Retinal pigment epithelial cell (primary cell): ENCODE data around the gene AATK.

ENCODE experiments used
- DNase-seq: peaks from one replicate; pipeline ENCODE4 v3.0.0-alpha.2; 2010; ENCODE audit warnings: low read depth
- H3K4me3 ChIP-seq: 2 replicates; pipeline ENCODE4 v1.5.1; 2011; ENCODE audit warnings: mild to moderate bottlenecking, low read length, control low read depth, moderate library complexity
- CTCF ChIP-seq: conservative IDR thresholded peaks from 2 replicates; pipeline ENCODE4 v1.5.1; 2011; ENCODE audit warnings: low read depth, low read length, control low read depth, inconsistent platforms

The AATK gene

GRCh38 chr17:81094509-81095382 is 71.3 kb downstream of the AATK start:
- H3K4me3 ChIP-seq: no peak overlapping the region
- peak; percentile 100 for DNase-seq
- peak; percentile 22 for TF ChIP-seq CTCF

- no peak for TF ChIP-seq CTCF
- H3K4me3 ChIP-seq: no peak overlapping the region
- DNase-seq: no peak
Measured at GRCh38 chr17:81093619-81094508, 72.2 kb downstream of the AATK start.

- H3K4me3 ChIP-seq: no peak overlapping the region
- DNase-seq: no peak
- no peak for TF ChIP-seq CTCF
Measured at GRCh38 chr17:81092518-81093095, 73.4 kb downstream of the AATK start.

- TF ChIP-seq CTCF: no peak
- DNase-seq: no peak
- no peak overlapping the region for H3K4me3 ChIP-seq
Measured at GRCh38 chr17:81091774-81092517, 74.1 kb downstream of the AATK start.

- no peak overlapping the region for H3K4me3 ChIP-seq
- no peak for TF ChIP-seq CTCF
- no peak for DNase-seq
Measured at GRCh38 chr17:81091154-81091553, 74.9 kb downstream of the AATK start.

GRCh38 chr17:81090361-81091136 is 75.5 kb downstream of the AATK start:
- H3K4me3 ChIP-seq: no peak overlapping the region
- no peak for DNase-seq
- no peak for TF ChIP-seq CTCF
